Measurements from ENCODE around the gene DISC1. TPM values are rescaled to one million over a fixed set of nuclear protein-coding genes. Genes with fewer than 3 reads are reported as not detected.

Gene DISC1
- total RNA-seq, 3 donors from 2014 or later: 12.1 to 18.9 (median 12.4) TPM

DNA sequence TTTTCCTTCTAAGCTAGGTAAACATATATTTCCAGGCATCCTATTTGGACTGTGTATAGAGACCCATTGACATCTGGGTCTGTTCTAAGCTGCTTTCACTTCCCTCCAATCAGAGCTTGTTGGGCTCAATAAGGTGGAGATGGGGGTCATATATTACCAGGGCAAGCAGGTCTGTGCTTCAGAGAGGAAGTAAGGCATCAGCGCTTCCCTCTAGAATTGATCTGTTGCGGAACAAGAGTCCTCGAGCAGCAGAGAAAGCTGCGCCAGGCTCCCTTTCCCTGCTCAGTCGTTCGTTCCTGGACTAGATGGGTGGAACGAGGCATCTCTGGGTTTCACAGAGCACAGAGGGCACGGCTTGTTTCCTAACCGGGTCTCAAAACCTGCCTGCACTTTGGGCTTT is 63.5 kb downstream of the DISC1 start:
- TF ChIP-seq, protein P1, sequence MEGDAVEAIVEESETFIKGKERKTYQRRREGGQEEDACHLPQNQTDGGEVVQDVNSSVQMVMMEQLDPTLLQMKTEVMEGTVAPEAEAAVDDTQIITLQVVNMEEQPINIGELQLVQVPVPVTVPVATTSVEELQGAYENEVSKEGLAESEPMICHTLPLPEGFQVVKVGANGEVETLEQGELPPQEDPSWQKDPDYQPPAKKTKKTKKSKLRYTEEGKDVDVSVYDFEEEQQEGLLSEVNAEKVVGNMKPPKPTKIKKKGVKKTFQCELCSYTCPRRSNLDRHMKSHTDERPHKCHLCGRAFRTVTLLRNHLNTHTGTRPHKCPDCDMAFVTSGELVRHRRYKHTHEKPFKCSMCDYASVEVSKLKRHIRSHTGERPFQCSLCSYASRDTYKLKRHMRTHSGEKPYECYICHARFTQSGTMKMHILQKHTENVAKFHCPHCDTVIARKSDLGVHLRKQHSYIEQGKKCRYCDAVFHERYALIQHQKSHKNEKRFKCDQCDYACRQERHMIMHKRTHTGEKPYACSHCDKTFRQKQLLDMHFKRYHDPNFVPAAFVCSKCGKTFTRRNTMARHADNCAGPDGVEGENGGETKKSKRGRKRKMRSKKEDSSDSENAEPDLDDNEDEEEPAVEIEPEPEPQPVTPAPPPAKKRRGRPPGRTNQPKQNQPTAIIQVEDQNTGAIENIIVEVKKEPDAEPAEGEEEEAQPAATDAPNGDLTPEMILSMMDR (IDR thresholded peaks at IDR 0.05): no peak
- no peak for TF ChIP-seq POLR2A (IDR thresholded peaks at IDR 0.05)
- no peak for TF ChIP-seq POLR2AphosphoS5 (IDR thresholded peaks at IDR 0.05)
- H3K9me3 ChIP-seq: peaks cover 4 to 7% of the 10 kb centered on the region in 2 donors
- H3K27ac ChIP-seq: no peak overlapping the region
- H3K27me3 ChIP-seq: no peaks in the 10 kb centered on the region
- intact Hi-C loops (cut with DNase I; ENCODE audit: low total_unique reads): loop anchor here (10.0 kb wide), 1 partner anchor 155 kb away; no protein-coding TSS in a partner anchor
- no peaks in the 10 kb centered on the region for H3K36me3 ChIP-seq
- no peaks in the 10 kb centered on the region for H3K4me1 ChIP-seq
- H3K4me3 ChIP-seq: no peak overlapping the region
- DNase-seq (ENCODE audit: low spot score in 2 of 2): no peak

DNA sequence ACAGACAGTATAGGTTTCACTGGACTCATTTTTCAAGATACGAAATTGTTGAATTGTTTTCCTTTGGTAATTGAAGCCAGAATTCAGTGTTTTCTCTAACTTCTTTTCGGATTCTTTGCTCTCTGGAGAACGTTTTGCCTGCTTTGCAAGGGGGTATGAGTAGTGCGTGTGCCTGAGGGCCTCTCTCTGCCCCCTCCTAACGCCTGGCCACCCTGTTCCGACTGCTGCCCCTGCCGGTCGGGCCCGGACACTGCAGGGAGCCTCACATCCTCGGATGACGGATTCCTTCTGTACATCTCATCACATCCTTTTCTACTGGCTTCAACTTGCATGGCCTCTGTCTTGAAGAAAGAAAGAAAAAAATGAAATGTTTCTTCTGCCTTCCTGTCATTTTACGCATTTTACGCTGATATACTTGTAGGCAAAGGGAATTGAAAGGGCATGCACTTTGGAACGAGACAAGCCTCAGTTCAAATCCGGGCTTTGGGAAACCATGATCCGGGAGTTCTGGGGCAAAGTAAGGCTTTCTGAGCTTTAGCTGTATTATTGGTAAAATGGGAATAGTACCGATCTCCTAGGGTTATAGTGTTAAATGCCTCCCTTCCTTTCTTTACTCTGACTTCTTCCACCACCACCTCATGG is 65.1 kb downstream of the DISC1 start:
- H3K9me3 ChIP-seq: no peaks in the 10 kb centered on the region
- no peaks in the 10 kb centered on the region for H3K36me3 ChIP-seq
- no peaks in the 10 kb centered on the region for H3K4me1 ChIP-seq
- no peak for DNase-seq (ENCODE audit: low spot score in 2 of 2)
- H3K27ac ChIP-seq: no peak overlapping the region
- H3K4me3 ChIP-seq: no peak overlapping the region
- TF ChIP-seq POLR2A (IDR thresholded peaks at IDR 0.05): no peak
- TF ChIP-seq, protein P1 (IDR thresholded peaks at IDR 0.05): peak in 2 of 3 donors; percentile 34 to 36
- intact Hi-C loops (cut with DNase I; ENCODE audit: low total_unique reads): loop anchor here (10.0 kb wide), 1 partner anchor 157 kb away; no protein-coding TSS in a partner anchor
- H3K27me3 ChIP-seq: no peaks in the 10 kb centered on the region

DNA sequence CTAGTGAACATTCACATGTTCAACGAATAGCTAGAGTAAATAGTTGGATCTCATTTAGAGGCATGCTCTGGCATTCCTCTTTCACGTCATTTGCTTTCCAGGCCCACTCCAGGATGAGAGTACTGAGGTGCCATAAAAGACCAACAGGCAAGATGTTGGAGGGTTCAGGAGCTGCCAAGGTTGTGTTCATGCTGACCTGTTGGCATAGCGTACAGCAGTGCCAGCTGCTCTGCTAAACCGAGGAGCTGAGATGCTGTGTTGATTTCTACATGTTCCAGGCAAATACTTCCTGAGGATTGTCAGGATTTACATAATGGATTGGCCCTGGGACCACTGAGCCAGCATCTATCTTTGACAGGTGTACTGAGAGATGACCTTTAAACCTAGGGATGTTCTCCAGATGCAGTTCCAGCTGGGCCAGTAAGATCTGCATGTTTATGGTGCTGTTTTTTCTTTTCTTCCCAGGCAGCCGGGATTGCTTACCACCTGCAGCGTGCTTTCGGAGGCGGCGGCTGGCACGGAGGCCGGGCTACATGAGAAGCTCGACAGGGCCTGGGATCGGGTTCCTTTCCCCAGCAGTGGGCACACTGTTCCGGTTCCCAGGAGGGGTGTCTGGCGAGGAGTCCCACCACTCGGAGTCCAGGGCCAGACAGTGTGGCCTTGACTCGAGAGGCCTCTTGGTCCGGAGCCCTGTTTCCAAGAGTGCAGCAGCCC is 66.9 kb downstream of the DISC1 start:
- DNase-seq (ENCODE audit: low spot score in 2 of 2): no peak
- Histone ChIP-seq H3K9me3 (no peaks in the 10 kb centered on the region), H3K27me3 (no peaks in the 10 kb centered on the region), H3K27ac (no peak overlapping the region), H3K36me3 (no peaks in the 10 kb centered on the region), H3K4me3 (no peak overlapping the region), H3K4me1 (no peaks in the 10 kb centered on the region)
- intact Hi-C loops (cut with DNase I; ENCODE audit: low total_unique reads): loop anchor here (10.0 kb wide), 1 partner anchor 159 kb away; no protein-coding TSS in a partner anchor
- TF ChIP-seq POLR2A (IDR thresholded peaks at IDR 0.05): no peak
- TF ChIP-seq, protein P1 (IDR thresholded peaks at IDR 0.05): no peak
- TF ChIP-seq POLR2AphosphoS5 (IDR thresholded peaks at IDR 0.05): no peak

DNA sequence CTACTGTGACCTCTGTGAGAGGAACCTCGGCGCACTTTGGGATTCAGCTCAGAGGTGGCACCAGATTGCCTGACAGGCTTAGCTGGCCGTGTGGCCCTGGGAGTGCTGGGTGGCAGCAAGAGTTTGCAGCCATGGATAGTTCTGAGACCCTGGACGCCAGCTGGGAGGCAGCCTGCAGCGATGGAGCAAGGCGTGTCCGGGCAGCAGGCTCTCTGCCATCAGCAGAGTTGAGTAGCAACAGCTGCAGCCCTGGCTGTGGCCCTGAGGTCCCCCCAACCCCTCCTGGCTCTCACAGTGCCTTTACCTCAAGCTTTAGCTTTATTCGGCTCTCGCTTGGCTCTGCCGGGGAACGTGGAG is 67.5 kb downstream of the DISC1 start:
- intact Hi-C loops (cut with DNase I; ENCODE audit: low total_unique reads): loop anchor here (10.0 kb wide), 1 partner anchor 159 kb away; no protein-coding TSS in a partner anchor
- H3K4me3 ChIP-seq: no peak overlapping the region
- no peak for DNase-seq (ENCODE audit: low spot score in 2 of 2)

More for the DNA sequence above, 67.5 kb downstream of the DISC1 start:
- H3K9me3 ChIP-seq: no peaks in the 10 kb centered on the region
- no peak overlapping the region for H3K27ac ChIP-seq
- no peaks in the 10 kb centered on the region for H3K27me3 ChIP-seq
- H3K36me3 ChIP-seq: no peaks in the 10 kb centered on the region
- no peaks in the 10 kb centered on the region for H3K4me1 ChIP-seq
- TF ChIP-seq, protein P1 (IDR thresholded peaks at IDR 0.05): no peak
- TF ChIP-seq POLR2AphosphoS5 (IDR thresholded peaks at IDR 0.05): no peak
- TF ChIP-seq POLR2A (IDR thresholded peaks at IDR 0.05): no peak
